G401 (cell line): Measurements from ENCODE around the gene JRKL. TPM values are rescaled to one million over a fixed set of nuclear protein-coding genes. Genes with fewer than 3 reads are reported as not detected.
A peak's percentile ranks its signal among the peaks of the same experiment; 100 is the strongest.
"Not testable (repeated sequence)": the region's sequence is repeated elsewhere in the genome, so short reads cannot be mapped to it uniquely, and the experiment has no call there.

Experiments used
- DNase-seq: peaks from one replicate; pipeline ENCODE4 v3.0.0-alpha.2; 2015; ENCODE audit warnings: low spot score
- in situ Hi-C: cut with HindIII; loops from 2 replicates; pipeline ENCODE4 v1.10.0; 2016; ENCODE audit warnings: low sequenced_read_pairs, mixed read lengths
- total RNA-seq: library from RNA; depleted of rRNA; stranded (reverse); fragments of >200 nt; shearing (Covaris generic); gene quantifications from 2 replicates; pipeline ENCODE4 v1.2.3, GENCODE V29; 2014; rRNA removed

Gene JRKL
- total RNA-seq, 1 experiment from 2014 or later = 0.24 TPM

DNA sequence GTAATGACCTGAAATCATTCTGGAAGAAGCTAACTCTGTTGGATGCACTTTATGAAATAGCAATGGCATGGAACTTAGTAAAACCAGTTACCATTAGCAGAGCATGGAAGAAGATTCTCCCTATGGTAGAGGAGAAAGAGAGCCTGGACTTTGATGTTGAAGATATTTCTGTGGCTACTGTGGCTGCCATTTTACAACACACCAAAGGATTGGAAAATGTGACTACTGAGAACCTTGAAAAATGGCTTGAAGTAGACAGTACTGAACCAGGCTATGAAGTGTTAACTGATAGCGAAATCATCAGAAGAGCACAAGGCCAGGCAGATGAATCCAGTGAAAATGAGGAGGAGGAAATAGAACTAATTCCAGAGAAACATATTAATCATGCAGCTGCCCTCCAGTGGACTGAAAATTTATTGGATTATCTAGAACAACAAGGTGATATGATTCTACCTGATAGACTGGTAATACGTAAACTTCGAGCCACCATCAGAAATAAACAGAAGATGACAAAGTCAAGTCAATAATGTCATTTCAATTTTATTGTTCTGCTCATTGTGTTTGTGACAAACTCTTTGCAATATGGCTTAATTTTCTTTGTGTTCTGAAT is 2.0 kb downstream of the JRKL start:
- in situ Hi-C loops = no loop called here
- DNase-seq = no peak

DNA sequence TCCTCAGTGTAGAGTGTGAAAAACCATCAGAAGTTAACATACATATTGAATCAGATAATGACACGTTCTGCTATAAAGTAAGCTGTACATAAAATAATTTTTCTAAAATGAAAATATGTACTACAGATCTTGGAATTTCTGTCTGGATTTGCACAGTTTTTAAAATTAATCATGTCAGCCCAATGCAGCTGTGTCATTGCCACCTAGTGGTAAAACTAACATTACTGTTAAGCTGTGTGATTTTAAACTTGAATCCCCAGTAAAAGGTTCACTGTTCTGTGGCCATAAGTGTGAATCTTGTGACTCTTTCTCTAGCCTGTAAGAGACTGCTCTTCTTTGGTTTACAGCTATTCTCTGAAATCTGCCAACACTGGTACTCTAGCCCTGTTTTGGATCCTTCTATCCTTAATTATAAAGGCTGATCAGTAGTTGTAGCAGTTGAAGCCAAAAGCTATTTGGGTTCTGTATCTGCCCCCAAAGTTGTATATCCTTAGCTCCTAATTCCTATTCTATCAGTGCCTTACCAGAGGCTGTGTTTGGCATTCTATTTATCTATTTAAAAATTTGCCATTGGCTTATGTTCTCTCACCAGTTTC is 4.0 kb downstream of the JRKL start:
- in situ Hi-C loops = no loop called here
- peak; percentile 65 for DNase-seq

DNA sequence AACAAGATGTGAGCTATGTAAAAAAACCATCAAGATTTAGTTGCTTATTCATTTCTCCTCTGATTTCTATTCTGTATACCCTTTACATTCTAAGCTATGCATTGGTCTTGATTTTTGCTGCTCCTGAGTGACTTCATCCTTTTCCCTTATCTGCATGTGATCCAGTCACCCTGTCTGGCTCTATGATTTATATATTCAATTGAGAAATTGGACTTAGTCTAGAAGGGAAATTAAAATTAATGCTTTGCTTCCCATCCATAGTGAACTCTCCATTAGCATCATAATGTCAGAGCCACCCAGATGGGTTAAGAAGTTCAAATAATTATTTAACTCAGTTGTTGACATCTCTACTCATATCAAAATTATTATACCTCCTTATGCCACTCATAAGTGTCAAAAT is 5.0 kb downstream of the JRKL start:
- DNase-seq = no peak
- in situ Hi-C loops = no loop called here

DNA sequence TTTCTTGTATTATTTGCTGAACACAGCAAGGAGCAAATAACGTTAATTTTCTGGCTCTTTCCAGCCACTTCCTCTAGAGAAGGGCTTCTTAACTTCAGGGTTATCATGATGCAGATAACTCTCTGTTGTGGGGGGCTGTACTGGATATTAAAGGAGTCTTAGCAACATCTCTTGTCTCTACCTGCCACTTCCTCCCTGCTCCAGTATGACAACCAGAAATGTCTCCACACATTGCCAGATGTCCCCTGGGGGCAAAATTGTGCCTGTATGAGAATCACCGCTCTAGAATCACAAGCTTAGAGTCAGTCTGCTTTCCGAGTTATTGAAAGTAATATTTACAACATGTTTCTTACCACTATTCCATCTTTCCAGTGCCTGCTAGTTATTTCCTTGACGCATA is 6.8 kb downstream of the JRKL start:
- no peak for DNase-seq
- in situ Hi-C loops = no loop called here

DNA sequence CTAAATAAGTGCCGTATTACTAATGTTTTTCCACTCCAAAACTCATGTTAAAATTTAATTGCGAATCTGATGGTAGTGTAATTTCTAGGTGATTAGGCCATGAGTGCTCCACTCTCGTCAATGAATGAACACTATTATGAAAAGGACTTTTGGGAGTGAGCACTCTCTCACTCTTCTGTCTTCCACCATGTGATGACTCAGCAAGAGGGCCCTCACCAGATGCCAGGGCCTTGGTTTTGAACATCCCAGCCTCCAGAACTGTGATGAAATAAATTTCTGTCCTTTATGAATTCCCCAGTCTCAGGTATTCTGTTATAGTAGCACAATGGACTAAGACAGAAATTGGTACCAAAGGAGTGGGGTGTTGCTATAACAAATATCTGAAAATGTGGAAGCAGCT is 8.1 kb downstream of the JRKL start:
- in situ Hi-C loops = no loop called here
- no peak for DNase-seq

DNA sequence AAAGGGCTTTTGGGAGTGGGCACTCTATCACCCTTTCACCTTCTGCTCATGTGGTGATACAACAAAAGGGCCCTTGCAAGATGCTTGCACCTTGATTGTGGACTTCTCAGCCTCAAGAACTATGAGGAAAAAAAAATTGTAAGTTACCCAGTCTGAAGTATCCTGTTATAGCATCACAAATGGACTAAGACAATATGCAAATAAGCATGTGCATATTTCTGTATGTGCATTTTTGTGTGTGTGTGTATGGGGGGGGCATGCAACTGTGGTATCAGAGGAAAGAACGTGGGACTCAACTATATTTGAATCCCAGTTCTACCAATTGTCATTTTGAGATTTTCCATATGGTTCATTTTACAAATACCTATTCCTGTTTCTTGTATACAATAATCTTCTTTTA is 10.9 kb downstream of the JRKL start:
- in situ Hi-C loops = no loop called here
- no peak for DNase-seq

DNA sequence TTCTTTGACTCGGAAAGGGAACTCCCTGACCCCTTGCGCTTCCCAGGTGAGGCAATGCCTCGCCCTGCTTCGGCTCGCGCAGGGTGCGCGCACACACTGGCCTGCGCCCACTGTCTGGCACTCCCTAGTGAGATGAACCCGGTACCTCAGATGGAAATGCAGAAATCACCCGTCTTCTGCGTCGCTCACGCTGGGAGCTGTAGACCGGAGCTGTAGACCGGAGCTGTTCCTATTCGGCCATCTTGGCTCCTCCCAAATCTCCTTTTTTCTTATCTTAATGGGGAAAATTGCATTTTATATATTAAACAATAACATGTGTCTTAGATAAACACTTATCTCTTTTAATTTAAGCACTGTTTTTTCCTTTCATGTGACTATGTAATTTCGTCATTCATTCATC is 21.6 kb downstream of the JRKL start:
- in situ Hi-C loops, DNase-seq: not testable (repeated sequence)

DNA sequence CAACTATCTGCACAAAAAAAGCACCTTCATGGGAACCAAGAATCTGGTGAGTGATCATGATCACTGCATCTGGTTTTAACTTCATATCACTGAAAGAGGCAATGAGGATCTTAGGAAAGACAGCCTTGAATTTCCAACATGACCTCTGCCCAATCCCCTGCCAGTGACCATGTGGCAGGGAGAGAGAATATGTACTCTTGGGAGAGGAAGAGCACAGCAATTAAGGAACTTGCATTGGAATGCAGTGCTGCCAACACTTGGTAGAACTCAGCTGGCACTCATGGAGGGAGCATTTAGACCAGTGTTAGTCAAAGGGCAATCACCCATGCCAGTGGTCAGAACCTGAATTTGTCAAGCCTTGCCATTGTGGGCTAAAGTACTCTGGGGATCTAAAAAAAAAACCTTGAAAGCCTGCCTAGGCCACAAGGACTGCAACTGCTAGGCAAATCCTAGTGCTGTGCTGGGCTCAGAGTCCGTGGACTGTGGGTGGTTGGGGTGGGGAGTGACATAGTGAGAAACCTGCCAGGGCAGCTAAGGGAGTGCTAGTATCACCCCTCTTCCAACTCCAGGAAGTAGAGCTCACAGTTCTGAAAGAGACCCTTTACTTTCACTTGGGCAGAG is 23.1 kb downstream of the JRKL start:
- DNase-seq = no peak
- in situ Hi-C loops = no loop called here

DNA sequence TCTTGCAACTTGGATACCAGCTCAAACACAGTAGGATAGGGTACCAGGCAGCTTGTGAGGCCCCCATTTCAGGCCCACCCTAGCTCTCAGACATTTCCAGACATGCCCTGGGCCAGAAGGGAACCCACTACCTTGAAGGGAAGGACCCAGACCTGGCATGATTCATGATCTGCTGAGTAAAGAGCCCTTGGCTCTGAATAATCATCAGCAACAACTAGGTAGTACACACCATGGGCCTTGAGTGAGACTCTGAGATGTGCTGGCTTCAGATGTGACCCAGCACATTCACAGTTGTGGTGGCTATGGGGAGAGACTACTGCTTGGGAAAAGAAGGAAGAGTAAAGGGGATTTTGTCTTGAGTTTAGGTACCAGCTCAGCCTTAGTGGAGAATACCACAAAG is 23.6 kb downstream of the JRKL start:
- in situ Hi-C loops = no loop called here

DNA sequence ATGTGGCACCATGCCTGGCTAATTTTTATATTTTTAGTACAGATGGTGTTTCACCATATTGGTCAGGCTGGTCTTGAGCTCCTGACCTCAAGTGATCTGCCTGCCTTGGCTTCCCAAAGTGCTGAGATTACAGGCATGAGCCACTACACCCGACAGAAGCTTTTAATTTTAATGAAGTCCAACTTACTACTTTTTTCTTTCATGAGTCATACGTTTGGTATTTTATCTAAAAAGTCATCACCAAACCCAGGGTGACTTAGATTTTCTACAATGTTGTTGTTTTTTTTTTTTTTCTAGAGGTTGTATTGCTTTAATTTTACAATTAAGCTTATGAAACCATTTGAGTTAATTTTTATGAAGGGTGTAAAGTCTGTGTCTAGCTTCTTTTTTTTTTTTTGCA is 34.9 kb downstream of the JRKL start:
- in situ Hi-C loops = no loop called here

More for the DNA sequence above, 23.6 kb downstream of the JRKL start:
- no peak for DNase-seq

DNA sequence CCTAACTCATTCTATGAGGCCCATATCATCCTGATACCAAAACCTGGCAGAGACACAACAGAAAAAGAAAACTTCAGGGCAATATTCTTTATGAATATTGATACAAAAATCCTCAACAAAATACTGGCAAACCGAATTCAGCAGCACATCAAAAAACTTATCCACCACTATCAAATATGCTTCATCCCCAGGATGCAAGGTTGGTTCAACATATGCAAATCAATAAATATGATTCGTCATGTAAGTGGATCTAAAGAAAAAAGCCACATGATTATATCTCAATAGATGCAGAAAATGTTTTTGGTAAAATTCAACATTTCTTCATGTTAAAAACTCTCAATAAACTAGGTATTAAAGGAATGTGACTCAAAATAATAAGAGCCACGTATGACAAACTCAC is 40.9 kb downstream of the JRKL start:
- no peak for DNase-seq
- in situ Hi-C loops = no loop called here

More for the DNA sequence above, 34.9 kb downstream of the JRKL start:
- no peak for DNase-seq

DNA sequence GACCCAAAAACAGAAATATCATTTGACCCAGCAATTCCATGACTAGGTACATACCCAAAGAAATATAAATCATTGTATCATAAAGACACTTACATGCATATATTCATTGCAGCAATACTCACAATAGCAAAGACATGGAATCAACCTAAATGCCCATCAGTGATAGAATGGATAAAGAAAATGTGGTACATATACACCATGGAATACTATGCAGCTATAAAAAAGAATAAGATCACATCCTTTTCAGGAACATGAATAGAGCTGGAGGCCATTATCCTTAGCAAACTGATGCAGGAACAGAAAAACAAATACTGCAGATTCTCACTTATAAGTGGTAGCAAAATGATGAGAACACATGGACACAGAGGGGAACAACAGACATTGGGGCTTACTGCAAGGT is 42.8 kb downstream of the JRKL start:
- in situ Hi-C loops, DNase-seq: not testable (repeated sequence)

Other genes starting within 250 kb of the JRKL start
- gene MAML2, start 46.8 kb upstream of the JRKL start, total RNA-seq = not detected in 2 replicates
- 5.5 and 7.1 TPM in 2 replicates for gene CCDC82, start 101 bp upstream of the JRKL start, total RNA-seq